Effector CD8-positive, alpha-beta T cell (primary cell): ENCODE results near the gene PSMA2.
"Not testable (repeated sequence)": the region's sequence is repeated elsewhere in the genome, so short reads cannot be mapped to it uniquely, and the experiment has no call there.

Source experiments
- DNase-seq: peaks from one replicate; lab custom pipeline; 2025; lab: John Stamatoyannopoulos, UW

The PSMA2 gene

GRCh38 chr7:42907316-42907715, 24.7 kb downstream of the PSMA2 start:
- DNase-seq, result no peak

- DNase-seq, result no peak
These were observed 25.8 kb downstream of the PSMA2 start for GRCh38 chr7:42906181-42906580.

- DNase-seq, result no peak
These were observed 29.6 kb downstream of the PSMA2 start for GRCh38 chr7:42902331-42902730.

- no peak for DNase-seq
These were observed 31.1 kb downstream of the PSMA2 start for GRCh38 chr7:42900842-42901241.

GRCh38 chr7:42893346-42894240, 38.4 kb downstream of the PSMA2 start:
- DNase-seq, result no peak

GRCh38 chr7:42886893-42887505, 45.0 kb downstream of the PSMA2 start:
- no peak for DNase-seq

- DNase-seq, result no peak
These were observed 45.8 kb downstream of the PSMA2 start for GRCh38 chr7:42886129-42886528.

- DNase-seq, result not testable (repeated sequence)
These were observed 46.8 kb downstream of the PSMA2 start for GRCh38 chr7:42885183-42885582.

- no peak for DNase-seq
These were observed 48.0 kb downstream of the PSMA2 start for GRCh38 chr7:42883950-42884349.

- DNase-seq, result no peak
These were observed 51.6 kb downstream of the PSMA2 start for GRCh38 chr7:42880392-42880791.

GRCh38 chr7:42878303-42878702, 53.7 kb downstream of the PSMA2 start:
- no peak for DNase-seq

GRCh38 chr7:42877862-42878261, 54.1 kb downstream of the PSMA2 start:
- no peak for DNase-seq

GRCh38 chr7:42876182-42877068, 55.5 kb downstream of the PSMA2 start:
- no peak for DNase-seq

- no peak for DNase-seq
These were observed 62.6 kb downstream of the PSMA2 start for GRCh38 chr7:42869131-42870020.

GRCh38 chr7:42868480-42868879, 63.5 kb downstream of the PSMA2 start:
- no peak for DNase-seq
